Endothelial cell of umbilical vein (primary cell): Measurements from ENCODE around the gene ZNF423.

Source experiments
- TF ChIP-seq, protein P1 (sequence below): IDR thresholded peaks from 2 replicates; pipeline ENCODE4 v1.6.1; 2011; ENCODE audit not compliant: insufficient read depth, insufficient read length
- TF ChIP-seq, protein P2 (sequence below), 2 donors: IDR thresholded peaks; 1 replicate in 1 of 2; 2 replicates in 1 of 2; pipeline ENCODE4 v1.5.1; 2011; ENCODE audit warnings: low read length in 2 of 2, mild to moderate bottlenecking in 2 of 2, moderate library complexity in 2 of 2, control low read depth in 1 of 2, inconsistent platforms in 1 of 2, low read depth in 1 of 2; ENCODE audit not compliant: insufficient read depth in 1 of 2; ENCODE audit errors: extremely low read depth in 1 of 2

DNA sequence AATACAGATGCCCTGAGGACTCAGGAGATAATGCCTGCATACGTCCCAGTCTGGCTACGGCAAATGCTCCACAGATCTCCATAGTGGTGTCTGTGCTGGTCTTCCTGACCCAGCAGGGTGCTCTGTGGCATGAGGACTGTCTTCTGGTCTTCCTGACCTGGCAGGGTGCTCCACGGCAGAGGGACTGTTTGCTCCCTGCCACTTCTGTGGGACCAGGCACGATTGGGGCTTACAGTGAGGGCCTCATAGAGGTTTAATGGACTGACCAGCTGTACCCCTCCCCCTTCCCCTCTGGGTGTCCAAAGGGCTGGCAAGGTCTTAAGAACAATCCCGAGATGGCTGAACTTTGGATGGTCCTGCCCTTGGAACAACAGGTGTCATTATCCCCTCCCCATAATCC is 359.3 kb downstream of the ZNF423 start:
- TF ChIP-seq, protein P1, sequence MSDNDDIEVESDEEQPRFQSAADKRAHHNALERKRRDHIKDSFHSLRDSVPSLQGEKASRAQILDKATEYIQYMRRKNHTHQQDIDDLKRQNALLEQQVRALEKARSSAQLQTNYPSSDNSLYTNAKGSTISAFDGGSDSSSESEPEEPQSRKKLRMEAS: no peak
- TF ChIP-seq, protein P2, sequence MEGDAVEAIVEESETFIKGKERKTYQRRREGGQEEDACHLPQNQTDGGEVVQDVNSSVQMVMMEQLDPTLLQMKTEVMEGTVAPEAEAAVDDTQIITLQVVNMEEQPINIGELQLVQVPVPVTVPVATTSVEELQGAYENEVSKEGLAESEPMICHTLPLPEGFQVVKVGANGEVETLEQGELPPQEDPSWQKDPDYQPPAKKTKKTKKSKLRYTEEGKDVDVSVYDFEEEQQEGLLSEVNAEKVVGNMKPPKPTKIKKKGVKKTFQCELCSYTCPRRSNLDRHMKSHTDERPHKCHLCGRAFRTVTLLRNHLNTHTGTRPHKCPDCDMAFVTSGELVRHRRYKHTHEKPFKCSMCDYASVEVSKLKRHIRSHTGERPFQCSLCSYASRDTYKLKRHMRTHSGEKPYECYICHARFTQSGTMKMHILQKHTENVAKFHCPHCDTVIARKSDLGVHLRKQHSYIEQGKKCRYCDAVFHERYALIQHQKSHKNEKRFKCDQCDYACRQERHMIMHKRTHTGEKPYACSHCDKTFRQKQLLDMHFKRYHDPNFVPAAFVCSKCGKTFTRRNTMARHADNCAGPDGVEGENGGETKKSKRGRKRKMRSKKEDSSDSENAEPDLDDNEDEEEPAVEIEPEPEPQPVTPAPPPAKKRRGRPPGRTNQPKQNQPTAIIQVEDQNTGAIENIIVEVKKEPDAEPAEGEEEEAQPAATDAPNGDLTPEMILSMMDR (IDR thresholded peaks at IDR 0.05; ENCODE audit: extremely low read depth in 1 of 2, insufficient read depth in 1 of 2, low read depth in 1 of 2, low read length in 2 of 2): no peak
